Hepatocyte (in vitro differentiated cells): ENCODE data around the gene PIK3R2.

Experiments
- EZH2 ChIP-seq: fragments of 200-600 bp; sonication (generic); IDR thresholded peaks from 2 replicates; pipeline ENCODE4 v1.6.1; 2016; ENCODE audit warnings: antibody characterized with exemption, mild to moderate bottlenecking, borderline replicate concordance
- EZH2phosphoT487 ChIP-seq: fragments of 200-600 bp; sonication (generic); IDR thresholded peaks from one replicate; pipeline ENCODE4 v1.6.1; 2018; ENCODE audit warnings: antibody characterized with exemption, mild to moderate bottlenecking, low read depth, moderate library complexity; ENCODE audit not compliant: unreplicated experiment, severe bottlenecking
- TF ChIP-seq, protein P1 (sequence below): fragments of 200-600 bp; sonication (generic); IDR thresholded peaks from 2 replicates; pipeline ENCODE4 v1.5.1; 2016; ENCODE audit warnings: antibody characterized with exemption, mild to moderate bottlenecking; ENCODE audit not compliant: poor library complexity

DNA sequence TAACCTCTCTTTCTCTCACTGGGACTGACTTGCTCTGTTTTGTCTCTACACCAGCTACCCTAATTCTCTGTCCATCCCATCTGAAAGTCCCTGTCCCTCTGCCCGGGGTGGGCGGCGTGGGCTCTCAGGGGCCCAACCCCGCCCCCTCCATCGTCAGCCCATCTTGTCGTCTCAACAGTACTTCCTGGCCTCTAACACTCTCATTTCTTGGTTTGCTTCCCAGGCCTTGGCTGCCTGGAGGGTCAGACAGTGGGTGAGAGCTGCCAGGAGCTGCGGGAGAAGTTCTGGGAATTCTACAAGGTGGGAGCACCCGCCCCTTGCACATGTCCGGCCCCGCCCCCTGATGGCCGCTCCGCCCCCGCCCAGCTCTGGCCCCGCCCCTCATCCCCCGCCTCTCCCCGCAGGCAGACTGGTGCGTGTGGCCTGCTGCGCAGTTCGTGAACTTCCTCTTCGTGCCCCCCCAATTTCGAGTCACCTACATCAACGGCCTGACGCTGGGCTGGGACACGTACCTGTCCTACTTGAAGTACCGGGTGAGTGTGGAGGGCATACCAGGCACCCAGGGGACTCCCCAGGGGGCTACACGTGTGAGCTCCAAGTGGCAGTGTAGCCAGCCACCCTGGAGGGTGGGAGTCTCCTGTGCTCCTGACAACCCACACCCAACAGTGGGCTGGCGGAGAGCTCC, 41.7 kb downstream of the PIK3R2 start:
- TF ChIP-seq, protein P1, sequence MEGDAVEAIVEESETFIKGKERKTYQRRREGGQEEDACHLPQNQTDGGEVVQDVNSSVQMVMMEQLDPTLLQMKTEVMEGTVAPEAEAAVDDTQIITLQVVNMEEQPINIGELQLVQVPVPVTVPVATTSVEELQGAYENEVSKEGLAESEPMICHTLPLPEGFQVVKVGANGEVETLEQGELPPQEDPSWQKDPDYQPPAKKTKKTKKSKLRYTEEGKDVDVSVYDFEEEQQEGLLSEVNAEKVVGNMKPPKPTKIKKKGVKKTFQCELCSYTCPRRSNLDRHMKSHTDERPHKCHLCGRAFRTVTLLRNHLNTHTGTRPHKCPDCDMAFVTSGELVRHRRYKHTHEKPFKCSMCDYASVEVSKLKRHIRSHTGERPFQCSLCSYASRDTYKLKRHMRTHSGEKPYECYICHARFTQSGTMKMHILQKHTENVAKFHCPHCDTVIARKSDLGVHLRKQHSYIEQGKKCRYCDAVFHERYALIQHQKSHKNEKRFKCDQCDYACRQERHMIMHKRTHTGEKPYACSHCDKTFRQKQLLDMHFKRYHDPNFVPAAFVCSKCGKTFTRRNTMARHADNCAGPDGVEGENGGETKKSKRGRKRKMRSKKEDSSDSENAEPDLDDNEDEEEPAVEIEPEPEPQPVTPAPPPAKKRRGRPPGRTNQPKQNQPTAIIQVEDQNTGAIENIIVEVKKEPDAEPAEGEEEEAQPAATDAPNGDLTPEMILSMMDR = no peak
- TF ChIP-seq EZH2phosphoT487 (no peak), EZH2 (no peak)
